WERI-Rb-1 (cell line): ENCODE data around the gene PRTG.
"Not testable (repeated sequence)": the region's sequence is repeated elsewhere in the genome, so short reads cannot be mapped to it uniquely, and the experiment has no call there.

Source experiments
- DNase-seq: peaks from one replicate; pipeline ENCODE4 v3.0.0-alpha.2; 2020
- H3K27ac ChIP-seq: fragments of 250-450 bp; sonication (Bioruptor Pico); 2 replicates; pipeline ENCODE4 v1.5.1; 2020; ENCODE audit warnings: mild to moderate bottlenecking, moderate library complexity
- H3K27me3 ChIP-seq: fragments of 250-450 bp; sonication (Bioruptor Pico); 2 replicates; pipeline ENCODE4 v1.5.1; 2021; ENCODE audit warnings: mild to moderate bottlenecking, low read depth, moderate library complexity; ENCODE audit not compliant: insufficient read depth, severe bottlenecking
- H3K36me3 ChIP-seq: fragments of 250-450 bp; sonication (Bioruptor Pico); 2 replicates; pipeline ENCODE4 v1.5.1; 2020; ENCODE audit warnings: mild to moderate bottlenecking, moderate library complexity
- H3K4me3 ChIP-seq: 2 replicates; pipeline ENCODE4 v1.5.1; 2011; ENCODE audit warnings: low read depth, mild to moderate bottlenecking, control low read depth, low read length
- H3K9me3 ChIP-seq: fragments of 250-450 bp; sonication (Bioruptor Pico); 2 replicates; pipeline ENCODE4 v1.5.1; 2021; ENCODE audit warnings: mild to moderate bottlenecking, moderate library complexity; ENCODE audit not compliant: severe bottlenecking
- TF ChIP-seq, protein P1 (sequence below): IDR thresholded peaks from 2 replicates; pipeline ENCODE4 v1.5.1; 2011; ENCODE audit warnings: low read depth, mild to moderate bottlenecking, control low read depth, inconsistent platforms, low read length

The PRTG gene

DNA sequence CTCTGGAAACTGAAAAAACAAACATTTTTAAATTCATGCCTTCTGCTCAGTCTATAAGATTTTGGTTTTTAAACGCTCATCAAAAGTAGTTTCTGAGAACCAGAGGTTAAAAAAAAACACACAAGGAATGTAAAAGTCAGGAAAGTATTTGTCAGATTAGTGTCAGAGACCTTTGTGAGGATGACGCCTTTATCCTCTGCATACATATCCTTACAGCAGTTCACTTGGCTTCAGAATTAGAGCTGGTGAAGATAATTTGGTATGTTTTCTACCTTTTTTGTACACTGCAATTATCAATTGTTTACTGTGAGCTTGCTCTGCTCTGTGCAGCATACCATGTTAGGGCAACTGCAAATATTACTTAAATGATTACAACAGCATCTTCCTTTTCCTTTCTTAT, 8.3 kb downstream of the PRTG start:
- Histone ChIP-seq H3K27ac (no peak overlapping the region), H3K4me3 (no peak overlapping the region), H3K27me3 (no peaks in the 10 kb centered on the region), H3K9me3 (no peaks in the 10 kb centered on the region), H3K36me3 (no peaks in the 10 kb centered on the region)
- TF ChIP-seq, protein P1, sequence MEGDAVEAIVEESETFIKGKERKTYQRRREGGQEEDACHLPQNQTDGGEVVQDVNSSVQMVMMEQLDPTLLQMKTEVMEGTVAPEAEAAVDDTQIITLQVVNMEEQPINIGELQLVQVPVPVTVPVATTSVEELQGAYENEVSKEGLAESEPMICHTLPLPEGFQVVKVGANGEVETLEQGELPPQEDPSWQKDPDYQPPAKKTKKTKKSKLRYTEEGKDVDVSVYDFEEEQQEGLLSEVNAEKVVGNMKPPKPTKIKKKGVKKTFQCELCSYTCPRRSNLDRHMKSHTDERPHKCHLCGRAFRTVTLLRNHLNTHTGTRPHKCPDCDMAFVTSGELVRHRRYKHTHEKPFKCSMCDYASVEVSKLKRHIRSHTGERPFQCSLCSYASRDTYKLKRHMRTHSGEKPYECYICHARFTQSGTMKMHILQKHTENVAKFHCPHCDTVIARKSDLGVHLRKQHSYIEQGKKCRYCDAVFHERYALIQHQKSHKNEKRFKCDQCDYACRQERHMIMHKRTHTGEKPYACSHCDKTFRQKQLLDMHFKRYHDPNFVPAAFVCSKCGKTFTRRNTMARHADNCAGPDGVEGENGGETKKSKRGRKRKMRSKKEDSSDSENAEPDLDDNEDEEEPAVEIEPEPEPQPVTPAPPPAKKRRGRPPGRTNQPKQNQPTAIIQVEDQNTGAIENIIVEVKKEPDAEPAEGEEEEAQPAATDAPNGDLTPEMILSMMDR, result no peak
- no peak for DNase-seq

DNA sequence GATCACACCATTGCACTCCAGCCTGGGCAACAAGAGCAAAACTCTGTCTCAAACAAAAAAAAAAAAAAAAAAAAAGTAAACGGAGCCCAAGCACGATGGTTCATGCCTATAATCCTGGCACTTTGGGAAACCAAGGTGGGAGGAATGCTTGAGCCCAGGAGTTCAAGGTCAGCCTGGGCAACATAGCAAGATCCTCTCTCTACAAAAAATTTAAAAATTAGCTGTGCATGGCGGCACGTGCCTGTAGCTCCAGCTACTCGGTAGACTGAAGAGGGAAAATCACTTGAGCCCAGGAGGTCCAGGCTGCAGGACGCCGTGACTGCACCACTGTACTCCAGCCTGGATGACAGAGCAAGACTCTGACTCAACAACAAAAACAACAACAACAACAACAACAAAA, 9.5 kb downstream of the PRTG start:
- H3K4me3 ChIP-seq, H3K36me3 ChIP-seq, H3K9me3 ChIP-seq, H3K27me3 ChIP-seq, DNase-seq, H3K27ac ChIP-seq: not testable (repeated sequence)

DNA sequence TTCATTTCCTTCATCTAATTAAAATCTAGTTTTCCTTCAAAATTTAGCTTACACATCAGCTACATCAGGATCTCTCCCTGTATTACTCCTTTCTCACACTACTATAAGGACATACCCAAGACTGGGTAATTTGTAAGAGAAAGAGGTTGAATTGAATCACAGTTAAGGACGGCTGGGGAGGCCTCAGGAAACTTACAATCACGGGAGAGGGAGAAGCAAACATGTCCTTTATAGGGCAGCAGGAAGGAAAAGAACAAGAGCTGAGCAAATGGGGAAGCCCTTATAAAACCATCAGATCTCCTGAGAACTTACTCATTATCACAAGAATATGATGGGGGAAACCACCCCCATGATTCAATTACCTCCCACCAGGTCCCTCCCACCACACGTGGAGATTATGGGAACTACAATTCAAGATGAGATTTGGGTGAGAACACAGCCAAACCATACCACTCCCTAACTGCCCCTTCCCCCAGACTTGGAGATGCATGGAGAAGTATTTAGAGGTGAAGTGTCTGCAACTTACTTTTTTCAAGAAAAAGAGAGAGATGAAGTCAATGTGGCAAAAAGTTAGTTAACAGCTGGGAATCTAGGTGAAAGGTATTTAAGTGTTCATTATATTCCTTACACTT, 21.3 kb downstream of the PRTG start:
- DNase-seq, result no peak
- Histone ChIP-seq H3K4me3 (no peak overlapping the region), H3K9me3 (no peaks in the 10 kb centered on the region)

DNA sequence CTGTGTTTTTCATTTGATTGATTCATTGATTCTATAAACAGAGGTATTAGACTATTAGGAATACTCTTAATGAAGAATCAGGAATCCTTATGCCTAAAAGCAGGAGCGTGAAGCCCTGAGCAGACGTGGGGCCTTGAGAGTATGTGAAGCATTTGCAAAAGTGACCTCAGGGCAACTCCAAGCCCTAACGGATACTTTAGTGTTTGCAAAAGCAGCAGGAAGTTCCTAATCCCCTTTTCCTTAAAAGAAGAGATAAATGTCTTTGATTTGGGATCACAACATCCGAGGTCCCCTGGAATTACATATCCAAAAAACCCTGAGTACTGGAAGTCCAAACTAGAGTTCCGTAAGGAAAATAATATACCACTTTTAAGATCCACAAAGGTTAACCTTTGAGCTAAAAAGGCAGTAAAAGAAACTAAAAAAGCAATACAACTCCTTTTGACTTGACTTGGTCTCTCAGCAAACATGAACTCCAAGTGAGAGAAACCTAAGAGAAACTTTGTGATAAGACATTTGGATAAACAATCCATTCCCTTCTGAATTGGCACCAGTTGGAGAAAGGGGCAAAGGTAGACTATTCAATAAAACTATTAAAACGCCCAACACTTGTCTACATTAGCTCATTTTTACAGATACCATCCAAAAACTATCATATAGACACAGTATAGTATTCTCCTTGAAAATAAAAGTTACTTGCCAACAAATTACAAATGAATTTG, 27.4 kb downstream of the PRTG start:
- Histone ChIP-seq H3K27me3 (no peaks in the 10 kb centered on the region), H3K9me3 (no peaks in the 10 kb centered on the region), H3K27ac (no peak overlapping the region), H3K4me3 (no peak overlapping the region), H3K36me3 (no peaks in the 10 kb centered on the region)
- TF ChIP-seq, protein P1, result no peak
- DNase-seq, result peak; percentile 14

More for the DNA sequence above, 21.3 kb downstream of the PRTG start:
- TF ChIP-seq, protein P1, result no peak
- no peak overlapping the region for H3K27ac ChIP-seq
- no peaks in the 10 kb centered on the region for H3K27me3 ChIP-seq
- H3K36me3 ChIP-seq, result no peaks in the 10 kb centered on the region

DNA sequence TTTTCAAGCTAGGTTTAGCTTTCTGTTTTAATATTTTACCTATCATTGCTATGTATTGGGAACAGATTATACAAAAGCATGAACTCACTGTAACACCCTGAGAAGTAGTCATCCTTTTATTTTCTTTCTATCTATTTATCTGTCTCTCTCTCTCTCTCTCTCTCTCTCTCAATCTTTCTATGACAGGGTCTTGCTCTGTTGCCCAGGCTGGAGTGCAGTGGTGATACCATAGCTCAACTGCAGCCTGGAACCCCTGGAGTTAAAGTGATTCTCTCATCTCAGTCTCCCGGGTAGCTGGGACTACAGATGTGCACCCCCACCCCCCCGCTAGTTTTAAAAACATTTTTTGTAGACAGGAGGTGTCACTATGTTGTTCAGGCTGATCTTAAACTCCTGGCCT, 28.9 kb downstream of the PRTG start:
- no peak overlapping the region for H3K27ac ChIP-seq
- H3K36me3 ChIP-seq, result no peaks in the 10 kb centered on the region
- H3K9me3 ChIP-seq, result no peaks in the 10 kb centered on the region
- no peaks in the 10 kb centered on the region for H3K27me3 ChIP-seq
- no peak for DNase-seq
- TF ChIP-seq, protein P1, result no peak
- H3K4me3 ChIP-seq, result no peak overlapping the region

DNA sequence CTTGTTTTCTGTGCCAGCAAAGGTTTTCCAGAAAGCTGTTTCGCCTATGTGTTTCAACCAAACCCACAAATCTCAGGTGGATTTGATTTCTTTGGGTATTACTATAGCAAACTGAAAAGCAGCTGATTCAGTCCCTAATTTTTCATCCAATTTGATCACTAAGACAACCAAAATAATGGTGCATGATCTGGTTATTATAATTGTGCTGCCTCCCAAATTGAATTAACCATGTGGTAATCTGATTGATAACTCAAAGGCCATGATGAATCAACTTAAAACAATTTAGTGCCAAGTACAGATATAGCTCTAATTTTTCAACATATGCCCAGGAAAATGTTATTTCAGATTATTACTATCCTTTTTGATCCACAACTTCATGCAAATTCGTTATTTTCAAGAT, 30.6 kb downstream of the PRTG start:
- Histone ChIP-seq H3K27me3 (no peaks in the 10 kb centered on the region), H3K27ac (no peak overlapping the region), H3K36me3 (no peaks in the 10 kb centered on the region), H3K9me3 (no peaks in the 10 kb centered on the region), H3K4me3 (no peak overlapping the region)
- no peak for DNase-seq
- TF ChIP-seq, protein P1, result no peak
